Calu3 (cell line): ENCODE results near the gene TANC1. TPM values are rescaled to one million over a fixed set of nuclear protein-coding genes. Genes with fewer than 3 reads are reported as not detected.

ENCODE experiments used
- BruUV-seq: library from RNA; stranded (reverse); fragments of 400-500 nt; replicated peaks from 2 replicates; lab custom pipeline; 2021; lab: Mats Ljungman, UMichigan
- CTCF ChIA-PET: fragments of 300-600 bp; sonication (Branson Sonifier 250); formaldehyde crosslinking; loops from one replicate; lab custom pipeline; 2022; ENCODE audit warnings: antibody characterized with exemption; lab: Charles Lee
- DNase-seq: peaks from one replicate; pipeline ENCODE4 v3.0.0; 2022
- H3K27ac Mint-ChIP-seq: one replicate; pipeline ENCODE4 v1.8.0; 2022; ENCODE audit warnings: mixed read lengths; ENCODE audit not compliant: unreplicated experiment
- H3K27me3 Mint-ChIP-seq: one replicate; pipeline ENCODE4 v1.8.0; 2022; ENCODE audit warnings: mixed read lengths; ENCODE audit not compliant: unreplicated experiment
- H3K36me3 Mint-ChIP-seq: one replicate; pipeline ENCODE4 v1.8.0; 2022; ENCODE audit warnings: mild to moderate bottlenecking, moderate library complexity, mixed read lengths; ENCODE audit not compliant: insufficient read depth, unreplicated experiment
- H3K4me1 Mint-ChIP-seq: one replicate; pipeline ENCODE4 v1.8.0; 2022; ENCODE audit warnings: mild to moderate bottlenecking, low read depth, mixed read lengths; ENCODE audit not compliant: unreplicated experiment
- H3K4me3 Mint-ChIP-seq: one replicate; pipeline ENCODE4 v1.8.0; 2022; ENCODE audit warnings: mild to moderate bottlenecking, low read depth, moderate library complexity, mixed read lengths; ENCODE audit not compliant: unreplicated experiment
- H3K9me3 Mint-ChIP-seq: one replicate; pipeline ENCODE4 v1.8.0; 2022; ENCODE audit warnings: low read depth, mixed read lengths; ENCODE audit not compliant: unreplicated experiment
- CTCF ChIP-seq: fragments of 200-600 bp; IDR thresholded peaks from one replicate; pipeline ENCODE4 v1.8.0; 2022; ENCODE audit warnings: antibody characterized with exemption; ENCODE audit not compliant: unreplicated experiment
- intact Hi-C: fragments of 100-400 bp; cut with micrococcal nuclease; formaldehyde crosslinking; loops from one replicate; pipeline ENCODE4 v1.10.0; 2022; ENCODE audit not compliant: unreplicated experiment
- total RNA-seq: library from RNA; stranded (reverse); gene quantifications from 2 replicates; pipeline ENCODE4 v1.2.3, GENCODE V29; 2022

Gene TANC1
- total RNA-seq, 1 experiment from 2014 or later = 41.2 TPM

GRCh38 chr2:159194241-159194640 lies 225.8 kb downstream of the TANC1 start:
- Mint-ChIP-seq H3K27me3 (no peaks in the 10 kb centered on the region), H3K36me3 (peaks cover 14% of the 10 kb centered on the region), H3K4me3 (no peak overlapping the region), H3K4me1 (no peaks in the 10 kb centered on the region), H3K9me3 (no peaks in the 10 kb centered on the region), H3K27ac (no peak overlapping the region)
- BruUV-seq = no TSS peak
- DNase-seq = no peak
- no peak for TF ChIP-seq CTCF
- CTCF ChIA-PET = no interaction called here
- intact Hi-C loops = no loop called here

- TF ChIP-seq CTCF = no peak
- peaks cover 14% of the 10 kb centered on the region for H3K36me3 Mint-ChIP-seq
- no peaks in the 10 kb centered on the region for H3K4me1 Mint-ChIP-seq
- CTCF ChIA-PET = no interaction called here
- DNase-seq = no peak
- no TSS peak for BruUV-seq
- H3K27ac Mint-ChIP-seq = no peak overlapping the region
- H3K27me3 Mint-ChIP-seq = no peaks in the 10 kb centered on the region
- intact Hi-C loops = no loop called here
- no peak overlapping the region for H3K4me3 Mint-ChIP-seq
- H3K9me3 Mint-ChIP-seq = no peaks in the 10 kb centered on the region
These were observed 227.3 kb downstream of the TANC1 start for GRCh38 chr2:159195697-159196096.

- DNase-seq = no peak
- no peak overlapping the region for H3K4me3 Mint-ChIP-seq
- H3K9me3 Mint-ChIP-seq = no peaks in the 10 kb centered on the region
- no TSS peak for BruUV-seq
- CTCF ChIA-PET = interaction anchor here (0.5 kb wide), 1 partner anchor 38 kb away, joined by 4 read pairs; no protein-coding TSS in a partner anchor
- TF ChIP-seq CTCF = no peak
- H3K36me3 Mint-ChIP-seq = peaks cover 10% of the 10 kb centered on the region
- intact Hi-C loops = no loop called here
- no peaks in the 10 kb centered on the region for H3K4me1 Mint-ChIP-seq
- H3K27ac Mint-ChIP-seq = no peak overlapping the region
- H3K27me3 Mint-ChIP-seq = no peaks in the 10 kb centered on the region
These were observed 228.0 kb downstream of the TANC1 start for GRCh38 chr2:159196393-159196925.

GRCh38 chr2:159199236-159199635 lies 230.8 kb downstream of the TANC1 start:
- H3K9me3 Mint-ChIP-seq = no peaks in the 10 kb centered on the region
- DNase-seq = no peak
- no TSS peak for BruUV-seq
- peaks cover 8% of the 10 kb centered on the region for H3K36me3 Mint-ChIP-seq
- no peak for TF ChIP-seq CTCF
- no peak overlapping the region for H3K4me3 Mint-ChIP-seq
- CTCF ChIA-PET = interaction anchor here (1.2 kb wide), 1 partner anchor 15 kb away, joined by 3 read pairs; no protein-coding TSS in a partner anchor
- H3K27ac Mint-ChIP-seq = no peak overlapping the region
- no peaks in the 10 kb centered on the region for H3K27me3 Mint-ChIP-seq
- no peaks in the 10 kb centered on the region for H3K4me1 Mint-ChIP-seq
- intact Hi-C loops = no loop called here
